ENCODE data around the gene KRTAP10-12. TPM values are rescaled to one million over a fixed set of nuclear protein-coding genes. Genes with fewer than 3 reads are reported as not detected.

KRTAP10-12 gene
- total RNA-seq, 1 donor from 2014 or later: not detected

DNA sequence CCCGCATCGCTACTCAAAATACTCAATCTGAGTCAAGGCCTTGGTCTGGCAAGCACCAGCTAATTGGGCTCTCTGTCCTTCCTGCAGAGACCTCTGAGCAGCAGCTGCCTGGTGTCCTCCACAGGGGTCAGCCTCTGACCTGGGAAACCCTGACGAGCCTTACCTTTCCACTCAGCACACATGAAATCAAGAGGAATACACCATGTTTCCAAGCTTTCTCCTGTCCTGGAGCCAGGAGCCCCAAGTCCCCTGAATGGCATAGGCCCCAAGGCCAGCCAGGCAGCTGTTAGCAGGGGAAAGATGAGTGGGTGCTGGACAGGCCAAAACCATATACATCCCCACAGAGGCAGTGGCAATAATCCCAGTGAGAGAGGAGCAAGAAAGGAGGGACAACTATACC, 41.6 kb downstream of the KRTAP10-12 start:
- TF ChIP-seq, protein P1, sequence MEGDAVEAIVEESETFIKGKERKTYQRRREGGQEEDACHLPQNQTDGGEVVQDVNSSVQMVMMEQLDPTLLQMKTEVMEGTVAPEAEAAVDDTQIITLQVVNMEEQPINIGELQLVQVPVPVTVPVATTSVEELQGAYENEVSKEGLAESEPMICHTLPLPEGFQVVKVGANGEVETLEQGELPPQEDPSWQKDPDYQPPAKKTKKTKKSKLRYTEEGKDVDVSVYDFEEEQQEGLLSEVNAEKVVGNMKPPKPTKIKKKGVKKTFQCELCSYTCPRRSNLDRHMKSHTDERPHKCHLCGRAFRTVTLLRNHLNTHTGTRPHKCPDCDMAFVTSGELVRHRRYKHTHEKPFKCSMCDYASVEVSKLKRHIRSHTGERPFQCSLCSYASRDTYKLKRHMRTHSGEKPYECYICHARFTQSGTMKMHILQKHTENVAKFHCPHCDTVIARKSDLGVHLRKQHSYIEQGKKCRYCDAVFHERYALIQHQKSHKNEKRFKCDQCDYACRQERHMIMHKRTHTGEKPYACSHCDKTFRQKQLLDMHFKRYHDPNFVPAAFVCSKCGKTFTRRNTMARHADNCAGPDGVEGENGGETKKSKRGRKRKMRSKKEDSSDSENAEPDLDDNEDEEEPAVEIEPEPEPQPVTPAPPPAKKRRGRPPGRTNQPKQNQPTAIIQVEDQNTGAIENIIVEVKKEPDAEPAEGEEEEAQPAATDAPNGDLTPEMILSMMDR (IDR thresholded peaks at IDR 0.05; ENCODE audit: borderline replicate concordance): no peak
- H3K4me1 ChIP-seq: no peaks in the 10 kb centered on the region
- H3K27ac ChIP-seq (replicated peaks): no peak overlapping the region
- H3K36me3 ChIP-seq: peaks cover 6% of the 10 kb centered on the region
- H3K9me3 ChIP-seq (replicated peaks): peaks cover 50% of the 10 kb centered on the region
- intact Hi-C loops (cut with micrococcal nuclease): no loop called here
- H3K27me3 ChIP-seq (ENCODE audit: low read depth): no peaks in the 10 kb centered on the region
- DNase-seq: no peak
- H3K4me3 ChIP-seq: no peak overlapping the region

DNA sequence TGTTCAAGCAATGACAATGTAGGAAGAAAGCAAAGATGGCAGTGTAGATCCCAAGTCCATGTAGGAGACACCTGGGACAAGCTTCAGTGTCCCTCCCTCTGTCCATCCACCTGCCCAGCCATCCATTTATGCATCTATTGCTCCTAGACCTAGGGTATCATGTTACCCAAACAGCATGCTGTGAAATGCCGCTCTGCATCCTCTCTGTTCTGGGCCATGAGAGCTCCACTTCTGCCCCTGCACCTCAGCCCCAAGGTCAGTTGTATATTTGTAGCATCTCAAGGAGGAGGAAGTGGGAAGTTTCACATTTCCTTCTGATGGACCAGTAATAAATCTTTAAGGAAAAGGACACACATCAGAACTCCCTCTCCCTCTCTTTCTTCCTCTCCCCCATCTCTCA, 42.3 kb downstream of the KRTAP10-12 start:
- intact Hi-C loops (cut with micrococcal nuclease): no loop called here
- H3K4me3 ChIP-seq: no peak overlapping the region
- H3K27ac ChIP-seq (replicated peaks): no peak overlapping the region
- H3K9me3 ChIP-seq (replicated peaks): peaks cover 50% of the 10 kb centered on the region
- H3K36me3 ChIP-seq: peaks cover 6% of the 10 kb centered on the region
- DNase-seq: no peak
- TF ChIP-seq, protein P1 (IDR thresholded peaks at IDR 0.05; ENCODE audit: borderline replicate concordance): no peak
- no peaks in the 10 kb centered on the region for H3K27me3 ChIP-seq (ENCODE audit: low read depth)
- H3K4me1 ChIP-seq: no peaks in the 10 kb centered on the region

GRCh38 chr21:44740742-44741141, 43.8 kb downstream of the KRTAP10-12 start:
- DNase-seq: no peak
- peaks cover 6% of the 10 kb centered on the region for H3K36me3 ChIP-seq
- TF ChIP-seq, protein P1 (IDR thresholded peaks at IDR 0.05; ENCODE audit: borderline replicate concordance): no peak
- peaks cover 49% of the 10 kb centered on the region for H3K9me3 ChIP-seq (replicated peaks)
- no peaks in the 10 kb centered on the region for H3K4me1 ChIP-seq
- intact Hi-C loops (cut with micrococcal nuclease): no loop called here
- no peak overlapping the region for H3K27ac ChIP-seq (replicated peaks)
- H3K27me3 ChIP-seq (ENCODE audit: low read depth): no peaks in the 10 kb centered on the region
- no peak overlapping the region for H3K4me3 ChIP-seq

DNA sequence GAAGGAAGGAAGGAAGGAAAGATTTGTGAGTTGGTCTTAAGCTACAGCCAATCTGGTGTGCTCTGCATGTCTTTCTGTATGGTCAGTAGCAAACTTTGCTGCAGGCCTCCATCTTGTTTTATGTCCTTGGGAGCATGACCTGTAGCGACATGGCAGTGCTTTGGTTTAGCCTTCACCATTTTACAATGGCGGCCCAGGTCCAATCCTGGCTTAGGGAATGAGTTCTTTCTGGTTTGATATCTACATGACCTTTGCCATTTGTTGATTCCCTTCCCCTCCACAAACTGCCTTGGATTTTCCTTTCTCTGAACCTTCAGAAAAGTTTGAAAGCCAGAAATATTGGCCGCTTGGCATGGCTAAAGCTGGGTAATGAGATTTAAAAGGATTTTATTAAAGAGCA, 44.9 kb downstream of the KRTAP10-12 start:
- no peak overlapping the region for H3K4me3 ChIP-seq
- no peak for DNase-seq
- intact Hi-C loops (cut with micrococcal nuclease): no loop called here
- peaks cover 37% of the 10 kb centered on the region for H3K9me3 ChIP-seq (replicated peaks)
- no peaks in the 10 kb centered on the region for H3K27me3 ChIP-seq (ENCODE audit: low read depth)
- H3K4me1 ChIP-seq: no peaks in the 10 kb centered on the region
- no peak overlapping the region for H3K27ac ChIP-seq (replicated peaks)
- TF ChIP-seq, protein P1 (IDR thresholded peaks at IDR 0.05; ENCODE audit: borderline replicate concordance): no peak
- H3K36me3 ChIP-seq: peaks cover 6% of the 10 kb centered on the region

GRCh38 chr21:44742418-44743153, 45.6 kb downstream of the KRTAP10-12 start:
- Histone ChIP-seq H3K9me3 (replicated peaks) (peaks cover 30% of the 10 kb centered on the region), H3K4me3 (no peak overlapping the region), H3K4me1 (no peaks in the 10 kb centered on the region), H3K27me3 (ENCODE audit: low read depth) (no peaks in the 10 kb centered on the region), H3K36me3 (peaks cover 6% of the 10 kb centered on the region), H3K27ac (replicated peaks) (no peak overlapping the region)
- intact Hi-C loops (cut with micrococcal nuclease): no loop called here
- TF ChIP-seq, protein P1 (IDR thresholded peaks at IDR 0.05; ENCODE audit: borderline replicate concordance): peak; percentile 48
- DNase-seq: no peak

Other genes with a start within 250 kb of the KRTAP10-12 start
- gene LRRC3, start 241.7 kb upstream of the KRTAP10-12 start, total RNA-seq: 1.8 TPM
- gene KRTAP10-1, start 157.0 kb upstream of the KRTAP10-12 start, total RNA-seq: not detected
- not detected for gene KRTAP10-2, start 145.7 kb upstream of the KRTAP10-12 start, total RNA-seq
- gene KRTAP10-3, start 138.4 kb upstream of the KRTAP10-12 start, total RNA-seq: not detected
- not detected for gene KRTAP10-4, start 123.4 kb upstream of the KRTAP10-12 start, total RNA-seq
- not detected for gene KRTAP10-5, start 116.6 kb upstream of the KRTAP10-12 start, total RNA-seq
- gene KRTAP10-6, start 104.7 kb upstream of the KRTAP10-12 start, total RNA-seq: not detected
- gene KRTAP10-7, start 96.6 kb upstream of the KRTAP10-12 start, total RNA-seq: not detected
- not detected for gene KRTAP10-8, start 85.1 kb upstream of the KRTAP10-12 start, total RNA-seq
- not detected for gene KRTAP10-9, start 70.1 kb upstream of the KRTAP10-12 start, total RNA-seq
- not detected for gene KRTAP10-10, start 59.8 kb upstream of the KRTAP10-12 start, total RNA-seq
- not detected for gene KRTAP10-11, start 50.8 kb upstream of the KRTAP10-12 start, total RNA-seq
- not detected for gene KRTAP12-4, start 42.5 kb upstream of the KRTAP10-12 start, total RNA-seq
- gene KRTAP12-3, start 39.2 kb upstream of the KRTAP10-12 start, total RNA-seq: not detected
- gene KRTAP12-2, start 30.2 kb upstream of the KRTAP10-12 start, total RNA-seq: not detected
- gene KRTAP12-1, start 15.0 kb upstream of the KRTAP10-12 start, total RNA-seq: not detected
- 3.3 TPM for gene TSPEAR, start 14.4 kb downstream of the KRTAP10-12 start, total RNA-seq
- 78.2 TPM for gene UBE2G2, start 104.6 kb downstream of the KRTAP10-12 start, total RNA-seq
- gene SUMO3, start 120.9 kb downstream of the KRTAP10-12 start, total RNA-seq: 75.5 TPM
- gene PTTG1IP, start 176.5 kb downstream of the KRTAP10-12 start, total RNA-seq: 171 TPM
- gene ITGB2, start 223.7 kb downstream of the KRTAP10-12 start, total RNA-seq: 18.6 TPM
- 70.7 TPM for gene SLX9, start 242.9 kb downstream of the KRTAP10-12 start, total RNA-seq